Stimulated activated CD4-positive, alpha-beta T cell treated with anti-CD3 and anti-CD28 coated beads, Interleukin-12 subunit alpha, Interleukin-12 subunit beta, amount 100 ng/mL, for 24 hours (primary cell): ENCODE measurements around the gene RAVER2.
"Not testable (repeated sequence)": the region's sequence is repeated elsewhere in the genome, so short reads cannot be mapped to it uniquely, and the experiment has no call there.

Experiments used
- DNase-seq, 2 experiments: peaks; one replicate each; pipeline ENCODE4 v3.0.0-alpha.2; 2020; ENCODE audit warnings: low read depth in 2 of 2

RAVER2 gene

DNA sequence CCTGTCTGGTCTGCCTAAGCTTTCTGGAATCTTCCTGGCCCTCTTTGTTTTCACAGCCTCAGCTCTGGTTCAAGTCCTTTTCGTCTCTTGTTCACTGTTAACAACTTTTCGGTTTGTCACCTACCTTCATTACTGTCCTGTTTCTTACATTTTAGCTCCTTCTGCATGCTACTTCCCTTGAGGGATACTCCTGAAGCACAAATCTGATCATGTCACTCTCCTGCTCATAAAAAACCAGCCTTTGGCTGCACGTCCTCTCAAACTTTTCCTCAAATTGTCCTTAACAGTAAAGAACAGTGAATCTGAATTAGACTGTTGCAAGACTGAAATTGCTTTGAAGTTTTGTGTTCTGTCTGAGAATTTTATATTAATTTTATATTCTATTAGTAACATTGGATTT lies 3.3 kb downstream of the RAVER2 start:
- DNase-seq, result no peak

GRCh38 chr1:64748706-64749105 lies 3.8 kb downstream of the RAVER2 start:
- no peak for DNase-seq

DNA sequence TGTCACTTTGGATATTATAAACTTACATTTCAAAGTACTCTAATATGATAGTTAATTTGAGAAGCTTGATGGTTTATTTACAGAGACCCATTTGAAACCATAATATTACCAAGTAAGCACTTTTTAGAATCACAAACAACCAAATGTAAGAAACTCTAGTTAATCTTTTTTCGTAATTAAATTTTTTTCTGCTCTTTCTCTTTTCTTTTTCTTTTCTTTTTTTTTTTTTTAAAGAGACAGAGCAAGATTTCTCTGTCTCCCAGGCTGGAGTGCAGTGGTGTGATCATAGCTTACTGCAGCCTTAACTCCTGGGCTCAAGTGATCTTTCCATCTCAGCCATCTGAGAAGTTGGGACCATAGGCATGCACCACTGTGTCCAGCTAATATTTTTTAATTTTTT lies 5.2 kb downstream of the RAVER2 start:
- DNase-seq, result no peak

DNA sequence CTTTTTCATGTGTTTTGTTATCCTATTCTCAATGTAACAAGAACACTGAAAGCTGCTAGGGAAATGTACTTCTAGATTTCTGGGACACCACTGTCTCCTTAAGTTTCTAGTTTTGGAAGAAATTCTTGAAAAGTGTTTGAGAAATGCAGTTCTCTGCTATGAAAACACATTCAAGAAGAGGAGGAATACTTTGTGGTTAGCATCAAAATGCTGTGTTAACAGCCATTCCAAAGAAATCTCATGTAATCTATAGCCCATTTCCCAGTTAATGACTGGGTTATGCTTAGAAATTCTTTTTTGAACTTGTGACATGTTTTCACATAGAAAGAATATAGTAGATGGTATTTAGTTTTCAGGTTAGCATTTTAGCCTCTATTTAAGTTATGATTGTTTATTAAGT lies 6.0 kb downstream of the RAVER2 start:
- no peak for DNase-seq

DNA sequence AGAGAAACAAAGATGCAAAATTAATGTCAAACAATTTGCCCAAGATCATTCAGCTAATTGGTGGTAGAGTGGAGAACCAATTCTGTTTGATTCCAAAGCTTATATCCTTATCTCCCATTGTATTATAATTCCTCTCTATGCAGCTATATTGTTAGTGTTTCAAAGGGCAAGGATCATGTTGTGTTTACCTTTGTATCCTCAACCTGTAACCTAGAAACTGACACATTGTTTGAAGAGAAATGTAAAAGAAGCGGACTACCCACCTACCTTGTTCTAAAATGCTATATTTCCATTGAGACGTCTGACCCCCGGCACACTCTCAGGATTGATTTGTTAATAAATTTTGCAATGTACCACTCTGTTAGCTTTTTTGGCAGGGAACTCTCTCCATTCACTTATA lies 9.3 kb downstream of the RAVER2 start:
- no peak for DNase-seq

- no peak for DNase-seq
Measured at GRCh38 chr1:64755361-64755760, 10.5 kb downstream of the RAVER2 start.

GRCh38 chr1:64756770-64757169 lies 11.9 kb downstream of the RAVER2 start:
- DNase-seq, result no peak

GRCh38 chr1:64757213-64757612 lies 12.3 kb downstream of the RAVER2 start:
- no peak for DNase-seq

DNA sequence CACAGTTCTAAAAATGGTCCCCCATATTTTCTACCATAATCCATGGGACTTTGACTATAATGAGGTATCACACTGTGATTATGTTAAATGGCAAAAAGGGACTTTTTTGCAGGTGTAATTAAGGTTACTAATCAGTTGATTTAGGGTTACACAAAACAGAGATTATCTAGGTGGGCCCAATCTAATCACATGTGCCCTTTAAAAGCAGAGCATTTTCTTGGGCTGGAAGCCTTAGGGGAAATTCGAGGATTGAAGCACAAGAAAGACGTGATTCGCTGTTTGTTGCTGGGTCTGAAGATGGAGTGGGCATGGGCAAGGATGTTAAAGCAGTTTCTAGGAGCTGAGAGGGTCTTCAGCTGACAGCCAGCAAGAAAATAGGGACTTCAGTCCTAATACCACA lies 13.4 kb downstream of the RAVER2 start:
- DNase-seq, result no peak

DNA sequence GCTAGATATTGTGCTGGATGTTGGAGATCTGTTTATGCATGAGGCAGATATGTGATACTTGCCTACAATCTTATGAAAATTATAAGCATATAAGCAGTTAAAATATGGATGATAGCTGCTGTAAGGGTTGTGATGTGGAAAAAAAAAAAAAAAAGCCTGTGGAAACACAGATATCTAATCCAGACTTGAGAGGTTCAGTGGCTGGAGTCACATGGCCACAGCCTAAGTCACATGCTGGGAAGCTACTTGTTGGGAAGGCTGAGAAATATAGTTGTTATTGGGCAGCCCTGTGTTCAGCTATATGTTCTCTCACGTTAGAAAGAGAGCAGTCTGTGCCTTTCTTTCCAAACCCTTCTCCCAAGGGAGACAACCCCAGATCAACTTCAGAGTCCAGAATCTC lies 15.1 kb downstream of the RAVER2 start:
- DNase-seq, result no peak

DNA sequence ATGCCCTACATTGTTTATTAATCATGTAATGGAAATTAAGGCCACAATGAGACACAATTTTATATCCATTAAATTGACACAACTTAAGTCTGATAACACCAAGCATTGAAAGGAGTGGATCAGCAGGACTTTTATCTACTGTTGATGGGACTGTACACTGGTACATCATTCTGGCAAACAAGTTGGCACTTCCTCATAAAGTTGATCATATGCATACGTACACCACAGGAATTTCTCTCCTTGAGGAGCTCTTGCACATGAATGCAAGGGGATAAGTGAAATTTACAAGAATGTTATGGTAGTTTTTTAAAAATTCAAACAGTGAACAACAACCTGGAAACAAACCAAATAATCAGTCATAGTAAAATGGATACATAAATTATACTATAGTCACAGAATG lies 20.1 kb downstream of the RAVER2 start:
- no peak for DNase-seq

- DNase-seq, result no peak
Measured at GRCh38 chr1:64765826-64766225, 21.0 kb downstream of the RAVER2 start.

DNA sequence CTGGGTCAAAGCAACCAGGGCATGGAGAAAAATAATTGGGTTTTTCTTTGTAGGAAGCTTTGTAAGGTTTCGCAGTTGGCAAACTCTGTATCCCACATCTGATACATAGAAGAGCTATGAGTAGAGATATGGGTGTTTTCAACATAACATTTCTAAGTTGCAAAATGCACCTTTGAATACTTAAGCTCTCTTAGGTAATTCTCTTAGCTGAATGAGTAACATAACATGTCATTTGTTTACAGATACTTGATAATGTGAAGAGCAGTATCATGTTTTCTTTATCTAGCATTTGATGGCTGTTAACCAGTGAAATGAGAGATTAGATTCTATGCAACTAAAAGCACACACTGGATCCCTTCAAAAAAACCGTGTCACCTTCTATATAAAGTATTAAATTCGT lies 21.6 kb downstream of the RAVER2 start:
- DNase-seq, result no peak

GRCh38 chr1:64769482-64769881 lies 24.6 kb downstream of the RAVER2 start:
- no peak for DNase-seq

DNA sequence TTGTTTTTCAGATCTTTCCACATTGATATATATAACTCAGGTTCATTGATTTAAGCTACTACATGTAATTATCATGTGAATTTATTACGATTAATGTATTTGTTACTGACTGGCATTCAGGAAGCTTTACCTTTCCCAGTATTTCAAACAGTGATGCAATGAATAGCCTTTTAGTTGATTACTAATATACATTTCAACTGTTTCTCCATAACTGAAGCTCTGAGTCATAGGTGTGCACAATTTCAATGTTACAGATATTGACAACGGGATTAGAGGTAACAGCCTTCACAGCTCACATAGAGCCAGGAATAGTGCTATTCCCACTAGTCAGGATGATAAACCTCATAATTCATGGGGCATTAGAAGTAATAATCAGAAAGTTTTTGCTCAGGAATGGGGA lies 25.1 kb downstream of the RAVER2 start:
- DNase-seq, result no peak

DNA sequence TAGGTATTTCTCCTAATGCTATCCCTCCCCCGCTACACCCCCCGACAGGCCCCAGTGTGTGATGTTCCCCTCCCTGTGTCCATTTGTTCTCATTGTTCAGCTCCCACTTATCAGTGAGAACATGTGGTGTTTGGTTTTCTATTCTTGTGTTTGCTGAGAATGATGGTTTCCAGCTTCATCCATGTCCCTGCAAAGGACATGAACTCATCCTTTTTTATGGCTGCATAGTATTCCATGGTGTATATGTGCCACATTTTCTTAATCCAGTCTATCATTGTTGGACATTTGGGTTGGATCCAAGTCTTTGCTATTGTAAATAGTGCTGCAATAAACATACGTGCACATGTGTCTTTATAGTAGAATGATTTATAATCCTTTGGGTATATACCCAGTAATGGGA lies 28.4 kb downstream of the RAVER2 start:
- DNase-seq, result not testable (repeated sequence)

- no peak for DNase-seq
Measured at GRCh38 chr1:64775113-64775512, 30.2 kb downstream of the RAVER2 start.

GRCh38 chr1:64782044-64782443 lies 37.2 kb downstream of the RAVER2 start:
- not testable (repeated sequence) for DNase-seq

DNA sequence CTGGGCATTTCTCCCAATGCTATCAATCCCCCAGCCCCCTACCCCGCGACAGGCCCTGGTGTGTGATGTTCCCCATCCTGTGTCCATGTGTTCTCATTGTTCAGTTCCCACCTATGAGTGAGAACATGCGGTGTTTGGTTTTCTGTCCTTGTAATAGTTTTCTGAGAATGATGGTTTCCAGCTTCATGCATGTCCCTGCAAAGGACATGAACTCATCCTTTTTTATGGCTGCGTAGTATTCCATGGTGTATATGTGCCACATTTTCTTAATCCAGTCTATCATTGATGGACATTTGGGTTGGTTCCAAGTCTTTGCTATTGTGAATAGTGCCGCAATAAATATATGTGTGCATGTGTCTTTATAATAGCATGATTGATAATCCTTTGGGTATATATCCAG lies 38.0 kb downstream of the RAVER2 start:
- DNase-seq, result not testable (repeated sequence)

- DNase-seq, result no peak
Measured at GRCh38 chr1:64790832-64791487, 46.1 kb downstream of the RAVER2 start.

DNA sequence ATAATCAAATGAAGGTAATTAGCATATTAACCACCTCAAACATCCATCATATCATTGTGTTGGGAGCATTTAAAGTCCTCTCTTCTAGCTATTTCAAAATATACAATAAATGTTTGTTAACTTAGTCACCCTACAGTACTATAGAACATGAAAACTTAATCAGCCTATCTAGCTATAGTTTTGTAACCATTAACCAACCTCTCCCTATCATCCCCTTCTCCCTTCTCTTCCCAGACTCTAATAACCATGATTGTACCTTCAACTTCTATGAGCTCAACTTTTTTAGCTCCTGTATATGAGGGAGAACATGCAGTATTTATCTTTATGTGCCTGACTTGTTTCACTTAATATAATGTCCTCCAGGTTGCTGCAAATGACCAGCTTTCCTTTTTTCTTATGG lies 54.0 kb downstream of the RAVER2 start:
- no peak for DNase-seq

GRCh38 chr1:64801851-64802523 lies 57.1 kb downstream of the RAVER2 start:
- no peak for DNase-seq

- no peak for DNase-seq
Measured at GRCh38 chr1:64809309-64809708, 64.4 kb downstream of the RAVER2 start.

GRCh38 chr1:64810001-64810400 lies 65.1 kb downstream of the RAVER2 start:
- no peak for DNase-seq
